Caco-2 (cell line): ENCODE measurements around the gene PRDM15. TPM values are rescaled to one million over a fixed set of nuclear protein-coding genes. Genes with fewer than 3 reads are reported as not detected.

Experiments
- BruUV-seq: library from RNA; stranded (reverse); fragments of 400-500 nt; replicated peaks from 2 replicates; lab custom pipeline; 2021; lab: Mats Ljungman, UMichigan
- CTCF ChIA-PET: fragments of 300-600 bp; sonication (Branson Sonifier 250); formaldehyde crosslinking; loops from one replicate; lab custom pipeline; 2022; ENCODE audit warnings: antibody characterized with exemption; lab: Charles Lee
- POLR2A ChIA-PET: fragments of 300-600 bp; sonication (Branson Sonifier 250); formaldehyde crosslinking; loops from one replicate; lab custom pipeline; 2022; ENCODE audit warnings: antibody characterized with exemption; lab: Charles Lee
- DNase-seq, 2 experiments: peaks; one replicate each; pipeline versions ENCODE4 v3.0.0 to v3.0.0-alpha.2; 2020 to 2022
- H3K27me3 ChIP-seq: replicated peaks from 2 replicates; pipeline ENCODE4 v1.6.0; 2011; ENCODE audit warnings: low read length; ENCODE audit not compliant: control insufficient read depth, insufficient read depth
- H3K36me3 ChIP-seq: 2 replicates; pipeline ENCODE4 v1.5.1; 2011; ENCODE audit warnings: low read length; ENCODE audit not compliant: control insufficient read depth, insufficient read depth
- H3K4me1 ChIP-seq: fragments of 250-450 bp; sonication (Bioruptor Pico); 2 replicates; pipeline ENCODE4 v1.5.1; 2020; ENCODE audit warnings: mild to moderate bottlenecking
- H3K4me3 ChIP-seq: 2 replicates; pipeline ENCODE4 v1.5.1; 2011; ENCODE audit warnings: low read depth, mild to moderate bottlenecking, control low read depth, low read length
- H3K9me3 ChIP-seq: fragments of 250-450 bp; sonication (Bioruptor Pico); 2 replicates; pipeline ENCODE4 v1.5.1; 2020; ENCODE audit warnings: mild to moderate bottlenecking, moderate library complexity
- H3K27ac Mint-ChIP-seq: one replicate; pipeline ENCODE4 v1.8.0; 2022; ENCODE audit warnings: mixed read lengths; ENCODE audit not compliant: unreplicated experiment
- H3K27me3 Mint-ChIP-seq: one replicate; pipeline ENCODE4 v1.8.0; 2022; ENCODE audit warnings: mixed read lengths; ENCODE audit not compliant: insufficient read depth, unreplicated experiment
- H3K36me3 Mint-ChIP-seq: one replicate; pipeline ENCODE4 v1.8.0; 2022; ENCODE audit warnings: mild to moderate bottlenecking, mixed read lengths; ENCODE audit not compliant: insufficient read depth, unreplicated experiment
- H3K4me1 Mint-ChIP-seq: one replicate; pipeline ENCODE4 v1.8.0; 2022; ENCODE audit warnings: low read depth, mixed read lengths; ENCODE audit not compliant: unreplicated experiment
- H3K4me3 Mint-ChIP-seq: one replicate; pipeline ENCODE4 v1.8.0; 2022; ENCODE audit warnings: mild to moderate bottlenecking, moderate library complexity, mixed read lengths; ENCODE audit not compliant: unreplicated experiment
- H3K9me3 Mint-ChIP-seq: one replicate; pipeline ENCODE4 v1.8.0; 2022; ENCODE audit warnings: mixed read lengths; ENCODE audit not compliant: unreplicated experiment
- intact Hi-C: fragments of 100-400 bp; cut with micrococcal nuclease; formaldehyde crosslinking; loops from one replicate; pipeline ENCODE4 v1.10.0; 2022; ENCODE audit not compliant: unreplicated experiment
- total RNA-seq: library from RNA; stranded (reverse); gene quantifications from 2 replicates; pipeline ENCODE4 v1.2.3, GENCODE V29; 2022
- TF ChIP-seq, protein P1 (sequence below), 2 experiments: fragments of 200-600 bp in 1 of 2; IDR thresholded peaks; 1 replicate in 1 of 2; 2 replicates in 1 of 2; pipeline versions ENCODE4 v1.5.1 to v1.8.0; 2011 to 2022; ENCODE audit warnings: antibody characterized with exemption in 1 of 2, control low read depth in 1 of 2, inconsistent platforms in 1 of 2, low read depth in 1 of 2, low read length in 1 of 2, mild to moderate bottlenecking in 1 of 2, moderate library complexity in 1 of 2; ENCODE audit not compliant: insufficient read depth in 1 of 2, severe bottlenecking in 1 of 2, unreplicated experiment in 1 of 2

The PRDM15 gene
- total RNA-seq, 1 experiment from 2014 or later = 5.6 TPM

DNA sequence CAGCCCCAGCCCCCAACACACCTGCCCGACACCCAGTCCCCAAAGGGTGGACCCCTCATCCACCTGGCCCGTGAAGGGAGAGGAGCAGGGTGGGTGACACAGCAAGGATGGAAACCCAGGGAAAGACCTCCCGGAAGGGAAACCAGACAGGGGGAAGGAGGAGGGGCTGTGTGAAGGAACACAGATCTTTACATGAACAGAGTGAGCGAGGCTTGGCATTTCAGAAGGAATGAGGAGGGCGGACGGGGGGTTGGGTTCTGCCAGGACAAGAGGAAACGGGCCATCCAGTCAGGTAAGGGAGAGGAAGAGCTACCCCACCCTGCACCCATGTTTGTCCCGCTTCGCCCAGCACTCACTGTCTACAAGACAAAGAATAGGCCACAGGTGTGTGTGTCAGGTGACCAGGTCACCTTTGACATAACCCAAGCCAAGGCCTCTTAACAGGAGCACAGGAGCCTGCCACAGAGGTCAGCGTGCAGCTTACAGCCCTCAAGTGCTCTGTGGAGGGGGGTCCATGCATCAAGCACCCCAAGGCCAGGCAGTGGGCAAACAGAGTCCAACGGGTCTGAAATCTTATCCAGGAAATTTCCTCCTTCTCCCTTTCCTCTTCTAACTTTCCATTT is 18.0 kb upstream of the PRDM15 start:
- no TSS peak for BruUV-seq
- TF ChIP-seq, protein P1, sequence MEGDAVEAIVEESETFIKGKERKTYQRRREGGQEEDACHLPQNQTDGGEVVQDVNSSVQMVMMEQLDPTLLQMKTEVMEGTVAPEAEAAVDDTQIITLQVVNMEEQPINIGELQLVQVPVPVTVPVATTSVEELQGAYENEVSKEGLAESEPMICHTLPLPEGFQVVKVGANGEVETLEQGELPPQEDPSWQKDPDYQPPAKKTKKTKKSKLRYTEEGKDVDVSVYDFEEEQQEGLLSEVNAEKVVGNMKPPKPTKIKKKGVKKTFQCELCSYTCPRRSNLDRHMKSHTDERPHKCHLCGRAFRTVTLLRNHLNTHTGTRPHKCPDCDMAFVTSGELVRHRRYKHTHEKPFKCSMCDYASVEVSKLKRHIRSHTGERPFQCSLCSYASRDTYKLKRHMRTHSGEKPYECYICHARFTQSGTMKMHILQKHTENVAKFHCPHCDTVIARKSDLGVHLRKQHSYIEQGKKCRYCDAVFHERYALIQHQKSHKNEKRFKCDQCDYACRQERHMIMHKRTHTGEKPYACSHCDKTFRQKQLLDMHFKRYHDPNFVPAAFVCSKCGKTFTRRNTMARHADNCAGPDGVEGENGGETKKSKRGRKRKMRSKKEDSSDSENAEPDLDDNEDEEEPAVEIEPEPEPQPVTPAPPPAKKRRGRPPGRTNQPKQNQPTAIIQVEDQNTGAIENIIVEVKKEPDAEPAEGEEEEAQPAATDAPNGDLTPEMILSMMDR (IDR thresholded peaks at IDR 0.05; ENCODE audit: insufficient read depth in 1 of 2, low read depth in 1 of 2, low read length in 1 of 2, severe bottlenecking in 1 of 2, unreplicated experiment in 1 of 2) = no peak
- Histone ChIP-seq H3K36me3 (0 out of 2 replicates have a peak, but pooled peaks cover 1% of the 10 kb centered on the region), H3K4me3 (no peak overlapping the region), H3K4me1 (peaks cover 13% of the 10 kb centered on the region), H3K27me3 (no peaks in the 10 kb centered on the region), H3K9me3 (no peaks in the 10 kb centered on the region)
- peaks cover 16% of the 10 kb centered on the region for H3K4me1 Mint-ChIP-seq
- intact Hi-C loops = no loop called here
- H3K9me3 Mint-ChIP-seq = no peaks in the 10 kb centered on the region
- ChIA-PET POLR2A (no interaction called here), CTCF (interaction anchor here (0.6 kb wide), 1 partner anchor 20 kb away, joined by 3 read pairs; no protein-coding TSS in a partner anchor)
- H3K4me3 Mint-ChIP-seq = no peak overlapping the region
- peaks cover 4% of the 10 kb centered on the region for H3K36me3 Mint-ChIP-seq
- no peak for DNase-seq
- no peak overlapping the region for H3K27ac Mint-ChIP-seq
- H3K27me3 Mint-ChIP-seq = no peaks in the 10 kb centered on the region

DNA sequence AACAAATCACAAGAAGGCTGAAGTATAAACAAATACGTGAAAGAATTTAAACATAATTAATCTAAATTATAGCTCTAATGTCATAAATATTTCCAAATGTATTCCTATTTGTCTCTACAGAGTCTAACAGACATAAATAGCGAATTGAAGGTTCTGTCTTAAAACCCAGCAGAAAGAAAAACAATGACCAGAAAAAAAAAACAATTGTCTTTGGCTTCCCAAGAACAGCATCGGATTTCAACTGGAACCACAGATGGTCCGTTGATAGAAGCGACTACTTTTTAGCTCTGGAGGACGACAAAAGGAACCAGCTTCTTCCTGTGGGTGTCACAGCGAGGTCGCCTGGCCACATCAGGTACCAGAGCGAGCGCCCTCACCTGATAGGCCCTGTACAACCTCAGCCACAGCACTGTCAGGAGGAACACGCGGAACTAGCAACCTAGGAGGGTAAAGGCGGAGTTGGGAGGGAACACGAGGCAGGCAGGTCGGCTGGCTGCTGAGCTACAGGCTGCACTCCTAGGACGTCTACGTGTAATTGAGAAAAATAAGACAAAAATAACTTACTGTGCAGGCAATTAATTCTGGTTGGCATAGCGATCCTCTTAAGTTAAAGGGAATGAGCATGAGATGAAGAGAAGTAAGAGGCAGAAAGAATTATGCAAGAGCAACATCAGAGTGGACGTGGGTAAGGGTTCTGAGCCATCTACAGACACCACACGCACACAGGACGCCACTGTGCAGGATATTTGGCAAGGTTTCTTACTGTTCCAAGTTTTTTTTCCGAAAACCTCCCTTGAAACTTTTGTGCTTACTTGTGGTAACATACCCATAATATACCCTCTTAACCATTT is 16.7 kb upstream of the PRDM15 start:
- Histone ChIP-seq H3K4me1 (peaks cover 13% of the 10 kb centered on the region), H3K4me3 (no peak overlapping the region), H3K36me3 (no peaks in the 10 kb centered on the region), H3K27me3 (no peaks in the 10 kb centered on the region), H3K9me3 (no peaks in the 10 kb centered on the region)
- BruUV-seq = no TSS peak
- Mint-ChIP-seq H3K36me3 (peaks cover 4% of the 10 kb centered on the region), H3K4me3 (no peak overlapping the region), H3K9me3 (no peaks in the 10 kb centered on the region), H3K27ac (no peak overlapping the region), H3K4me1 (peaks cover 16% of the 10 kb centered on the region), H3K27me3 (no peaks in the 10 kb centered on the region)
- intact Hi-C loops = no loop called here
- DNase-seq = no peak
- ChIA-PET POLR2A (no interaction called here), CTCF (no interaction called here)
- TF ChIP-seq, protein P1 (IDR thresholded peaks at IDR 0.05; ENCODE audit: insufficient read depth in 1 of 2, low read depth in 1 of 2, low read length in 1 of 2, severe bottlenecking in 1 of 2, unreplicated experiment in 1 of 2) = no peak

DNA sequence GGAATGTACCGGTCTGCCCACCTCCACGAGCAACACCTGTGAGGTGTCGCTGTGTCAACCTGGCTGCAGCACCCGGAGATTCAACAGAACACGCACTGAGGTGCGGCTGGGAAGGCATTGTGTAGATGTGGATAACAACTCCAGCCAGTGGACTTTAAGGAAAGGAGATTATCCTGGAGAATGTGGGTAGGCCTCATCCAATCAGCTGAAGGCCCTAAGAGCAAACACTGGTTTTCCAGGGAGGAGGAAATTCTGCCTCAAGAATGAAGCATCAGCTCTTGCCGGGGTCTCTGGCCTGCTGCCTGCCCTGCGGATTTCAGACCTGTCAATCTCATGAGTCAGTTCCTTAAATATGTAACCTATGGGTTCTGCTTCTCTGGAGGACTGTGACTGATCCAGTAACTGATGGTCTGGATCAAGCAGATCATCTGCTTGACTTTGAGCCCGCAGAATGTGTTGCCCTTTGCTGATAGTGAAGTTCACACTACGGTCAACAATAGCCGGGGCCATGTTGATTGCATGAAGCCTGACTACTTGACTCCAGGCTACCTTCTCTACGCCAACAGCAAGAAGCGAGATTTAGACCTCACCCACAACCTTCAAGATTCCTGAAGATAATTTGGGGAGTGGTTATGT is 15.9 kb upstream of the PRDM15 start:
- intact Hi-C loops = no loop called here
- BruUV-seq = no TSS peak
- no peaks in the 10 kb centered on the region for H3K27me3 Mint-ChIP-seq
- TF ChIP-seq, protein P1 (IDR thresholded peaks at IDR 0.05; ENCODE audit: insufficient read depth in 1 of 2, low read depth in 1 of 2, low read length in 1 of 2, severe bottlenecking in 1 of 2, unreplicated experiment in 1 of 2) = no peak
- H3K4me3 Mint-ChIP-seq = no peak overlapping the region
- Histone ChIP-seq H3K9me3 (no peaks in the 10 kb centered on the region), H3K27me3 (no peaks in the 10 kb centered on the region), H3K4me3 (no peak overlapping the region), H3K36me3 (no peaks in the 10 kb centered on the region), H3K4me1 (peaks cover 13% of the 10 kb centered on the region)
- CTCF ChIA-PET = no interaction called here
- peaks cover 16% of the 10 kb centered on the region for H3K4me1 Mint-ChIP-seq
- H3K27ac Mint-ChIP-seq = no peak overlapping the region
- H3K36me3 Mint-ChIP-seq = peaks cover 4% of the 10 kb centered on the region
- POLR2A ChIA-PET = no interaction called here
- no peaks in the 10 kb centered on the region for H3K9me3 Mint-ChIP-seq
- no peak for DNase-seq
